BJ (cell line): ENCODE results near the gene ANKRD24. TPM values are rescaled to one million over a fixed set of nuclear protein-coding genes. Genes with fewer than 3 reads are reported as not detected.
"Not testable (repeated sequence)": the region's sequence is repeated elsewhere in the genome, so short reads cannot be mapped to it uniquely, and the experiment has no call there.

Experiments used
- CTCF ChIA-PET: fragments of 350-600 bp; formaldehyde crosslinking; extraction: SDS; loops from one replicate; lab custom pipeline; 2021; ENCODE audit warnings: antibody characterized with exemption, inconsistent platforms; lab: Yijun Ruan, JAX
- POLR2A ChIA-PET: fragments of 300-600 bp; sonication (Branson Sonifier 250); formaldehyde crosslinking; extraction: SDS; loops from one replicate; lab custom pipeline; 2021; ENCODE audit warnings: antibody characterized with exemption; lab: Charles Lee
- DNase-seq: peaks from one replicate; pipeline ENCODE4 v3.0.0-alpha.2; 2011; ENCODE audit warnings: low read depth
- H3K27me3 ChIP-seq: 2 replicates; pipeline ENCODE4 v1.6.0; 2011; ENCODE audit warnings: low read length; ENCODE audit not compliant: control insufficient read depth, insufficient read depth
- H3K36me3 ChIP-seq: 2 replicates; pipeline ENCODE4 v1.5.1; 2011; ENCODE audit warnings: low read length; ENCODE audit not compliant: control insufficient read depth, insufficient read depth
- H3K4me3 ChIP-seq: 2 replicates; pipeline ENCODE4 v1.5.1; 2011; ENCODE audit warnings: low read depth, mild to moderate bottlenecking, control low read depth, low read length
- polyA plus RNA-seq: library from polyadenylated mRNA; depleted of rRNA; stranded (reverse); fragments of >200 nt; gene quantifications from 2 replicates; pipeline ENCODE4 v1.2.3, GENCODE V29; 2011
- TF ChIP-seq, protein P1 (sequence below): IDR thresholded peaks from 2 replicates; pipeline ENCODE4 v1.5.1; 2011; ENCODE audit warnings: low read depth, mild to moderate bottlenecking, control low read depth, inconsistent platforms, low read length, moderate library complexity; ENCODE audit not compliant: insufficient read depth

The ANKRD24 gene
- polyA plus RNA-seq, 1 experiment, result 0.22 TPM

DNA sequence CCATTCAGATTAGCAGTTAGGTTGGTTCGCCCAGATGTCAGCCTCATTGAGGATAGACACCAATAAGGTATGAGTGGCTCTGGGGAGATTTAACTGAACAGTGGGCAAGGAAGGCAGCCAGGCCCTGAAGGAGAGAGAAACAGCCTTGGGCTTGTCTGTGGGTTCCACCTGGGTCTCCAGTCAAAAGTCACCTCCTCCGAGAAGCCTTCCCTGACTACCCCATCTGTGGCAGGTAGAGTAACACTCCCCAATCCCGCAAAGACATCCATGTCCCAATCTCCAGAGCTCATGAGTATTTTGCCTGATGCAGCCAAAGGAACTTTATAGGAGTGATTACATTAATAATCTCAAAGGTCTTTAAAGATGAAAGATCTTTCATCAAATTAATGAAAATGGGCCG lies 56.3 kb downstream of the ANKRD24 start:
- TF ChIP-seq, protein P1, sequence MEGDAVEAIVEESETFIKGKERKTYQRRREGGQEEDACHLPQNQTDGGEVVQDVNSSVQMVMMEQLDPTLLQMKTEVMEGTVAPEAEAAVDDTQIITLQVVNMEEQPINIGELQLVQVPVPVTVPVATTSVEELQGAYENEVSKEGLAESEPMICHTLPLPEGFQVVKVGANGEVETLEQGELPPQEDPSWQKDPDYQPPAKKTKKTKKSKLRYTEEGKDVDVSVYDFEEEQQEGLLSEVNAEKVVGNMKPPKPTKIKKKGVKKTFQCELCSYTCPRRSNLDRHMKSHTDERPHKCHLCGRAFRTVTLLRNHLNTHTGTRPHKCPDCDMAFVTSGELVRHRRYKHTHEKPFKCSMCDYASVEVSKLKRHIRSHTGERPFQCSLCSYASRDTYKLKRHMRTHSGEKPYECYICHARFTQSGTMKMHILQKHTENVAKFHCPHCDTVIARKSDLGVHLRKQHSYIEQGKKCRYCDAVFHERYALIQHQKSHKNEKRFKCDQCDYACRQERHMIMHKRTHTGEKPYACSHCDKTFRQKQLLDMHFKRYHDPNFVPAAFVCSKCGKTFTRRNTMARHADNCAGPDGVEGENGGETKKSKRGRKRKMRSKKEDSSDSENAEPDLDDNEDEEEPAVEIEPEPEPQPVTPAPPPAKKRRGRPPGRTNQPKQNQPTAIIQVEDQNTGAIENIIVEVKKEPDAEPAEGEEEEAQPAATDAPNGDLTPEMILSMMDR, result no peak
- Histone ChIP-seq H3K4me3 (no peak overlapping the region), H3K36me3 (no peaks in the 10 kb centered on the region), H3K27me3 (no peaks in the 10 kb centered on the region)
- ChIA-PET CTCF (interaction anchor here (0.6 kb wide), 1 partner anchor 1544 kb away, joined by 3 read pairs; no protein-coding TSS in a partner anchor), POLR2A (no interaction called here)
- DNase-seq, result no peak

DNA sequence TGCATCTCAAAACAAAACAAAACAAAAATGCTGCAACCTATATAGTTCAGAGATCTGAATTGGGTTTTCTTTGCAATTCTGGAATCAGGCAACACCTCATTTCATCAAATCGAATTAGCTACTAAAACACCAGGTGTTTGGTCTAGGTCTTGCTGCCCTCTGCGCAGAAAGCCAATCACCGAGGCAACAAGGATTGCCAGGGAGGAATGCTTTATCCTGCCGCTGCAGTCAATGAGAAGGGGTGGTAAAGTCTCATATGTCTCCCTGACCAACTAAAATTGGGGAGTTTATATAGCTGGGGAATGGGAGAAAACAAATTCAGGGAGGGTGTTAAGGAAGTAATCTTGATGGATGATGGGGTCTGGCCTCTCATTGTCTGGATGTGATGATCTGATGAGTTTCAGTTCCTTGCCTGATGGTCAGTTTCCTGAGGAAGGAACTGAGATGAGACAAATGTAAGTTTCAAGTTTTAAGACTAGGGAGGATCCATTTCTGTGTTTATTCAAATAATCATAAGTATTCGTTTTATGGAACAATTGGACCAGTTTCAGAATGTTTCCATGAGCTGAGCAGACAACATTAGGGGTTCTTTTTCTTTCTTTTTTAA lies 59.4 kb downstream of the ANKRD24 start:
- TF ChIP-seq, protein P1, result no peak
- Histone ChIP-seq H3K36me3 (no peaks in the 10 kb centered on the region), H3K27me3 (no peaks in the 10 kb centered on the region), H3K4me3 (no peak overlapping the region)
- POLR2A ChIA-PET, result no interaction called here
- no peak for DNase-seq
- CTCF ChIA-PET, result interaction anchor here (0.7 kb wide), 1 partner anchor 9 kb away, joined by 3 read pairs; no protein-coding TSS in a partner anchor

DNA sequence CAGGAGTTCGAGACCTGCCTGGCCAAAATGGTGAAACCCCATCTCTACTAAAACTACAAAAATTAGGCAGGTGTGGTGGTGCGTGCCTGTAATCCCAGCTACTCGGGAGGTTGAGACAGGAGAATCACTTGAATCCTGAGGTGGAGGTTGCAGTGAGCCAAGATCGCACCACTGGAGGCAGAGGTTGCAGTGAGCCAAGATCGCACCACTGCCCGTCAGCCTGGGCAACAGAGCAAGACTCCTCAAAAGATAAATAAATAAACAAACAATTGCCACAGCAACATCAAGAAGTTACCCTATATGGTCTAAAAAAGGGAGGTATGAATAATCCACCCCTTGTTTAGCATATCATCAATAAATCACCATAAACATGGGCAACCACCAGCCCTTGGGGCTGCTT lies 63.4 kb downstream of the ANKRD24 start:
- CTCF ChIA-PET, H3K4me3 ChIP-seq, DNase-seq, H3K27me3 ChIP-seq, POLR2A ChIA-PET, H3K36me3 ChIP-seq: not testable (repeated sequence)

DNA sequence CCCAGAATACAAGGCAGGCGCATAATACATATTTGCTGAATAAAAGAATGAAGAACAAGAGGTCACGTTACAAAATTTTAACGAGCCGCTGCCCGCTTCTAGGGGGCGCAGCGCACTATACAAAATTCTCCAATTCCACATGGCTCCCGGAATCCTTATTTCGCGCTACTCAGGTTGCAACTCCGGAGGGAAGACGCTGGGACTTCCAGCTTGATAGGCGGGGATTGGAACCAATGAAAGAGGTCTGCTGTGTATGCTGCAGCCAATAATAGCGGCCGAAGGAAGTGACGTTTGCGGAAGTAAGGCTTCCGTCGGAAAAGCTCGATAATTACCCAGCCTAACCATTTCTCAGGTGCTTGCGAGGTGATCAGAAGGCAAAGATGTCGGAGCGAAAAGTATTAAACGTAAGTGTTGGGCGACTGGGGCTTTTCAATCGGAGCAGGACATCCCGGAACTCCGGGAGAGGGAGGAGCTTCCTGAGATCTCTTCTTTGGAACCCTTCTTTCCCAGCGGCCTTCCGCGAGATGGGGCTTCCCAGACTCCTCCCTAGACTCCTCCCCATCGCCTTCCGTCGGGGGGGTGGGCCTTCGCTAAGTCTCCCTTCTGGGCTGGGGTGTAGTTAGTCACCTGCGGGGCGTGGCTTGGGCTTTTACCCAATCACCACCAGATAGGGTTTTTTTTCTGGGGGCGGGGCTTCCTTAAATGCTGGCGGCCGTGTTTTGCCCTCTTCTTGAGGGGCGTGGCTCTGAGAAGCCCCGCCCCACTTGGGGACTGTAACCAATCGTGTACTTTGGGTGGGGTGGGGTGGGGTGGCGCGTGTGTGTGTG lies 64.5 kb downstream of the ANKRD24 start, which contains the start of gene YJU2:
Gene YJU2 (plus strand): TSS at position 314 of the 827 bp plus-strand sequence. CDS start 67 bp downstream, at position 381.
- ChIA-PET POLR2A (interaction anchor here (0.6 kb wide), 1 partner anchor 28 kb away, joined by 16 read pairs; no protein-coding TSS in a partner anchor), CTCF (interaction anchor here (0.6 to 1.1 kb wide), 8 partner anchors 13 to 278 kb away, joined by 3 to 5 read pairs (median 4); no protein-coding TSS in a partner anchor)
- TF ChIP-seq, protein P1, result peak; percentile 61
- H3K36me3 ChIP-seq, result peaks cover 9% of the 10 kb centered on the region; the same call in 1 of the 2 replicates
- peak within 1 kb of the TSS; percentile 86 for H3K4me3 ChIP-seq
- no peaks in the 10 kb centered on the region for H3K27me3 ChIP-seq
- peak; percentile 94 for DNase-seq

DNA sequence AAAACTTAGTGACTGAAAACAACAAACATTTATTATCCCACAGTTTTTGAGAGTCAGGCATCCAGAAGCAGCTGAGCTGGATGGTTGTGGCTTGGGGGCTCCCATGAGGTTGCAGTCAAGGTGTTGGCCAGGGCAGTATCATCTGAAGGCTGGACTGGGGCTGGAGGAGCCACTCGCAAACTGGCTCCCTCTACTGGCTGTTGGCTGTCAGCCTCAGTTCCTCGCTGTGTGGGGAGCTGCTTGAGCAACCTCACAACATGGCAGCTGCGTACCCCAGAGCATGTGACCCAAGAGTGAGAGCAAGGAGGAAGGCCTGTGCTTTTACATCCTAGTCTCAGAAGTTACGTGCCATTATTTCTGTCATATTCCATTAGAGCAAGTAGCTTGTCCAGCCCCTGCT lies 74.1 kb downstream of the ANKRD24 start:
- TF ChIP-seq, protein P1, result peak; percentile 17; the same call in 1 of the 2 replicates
- POLR2A ChIA-PET, result no interaction called here
- H3K27me3 ChIP-seq, result no peaks in the 10 kb centered on the region
- DNase-seq, result no peak
- H3K36me3 ChIP-seq, result peaks cover 23% of the 10 kb centered on the region
- H3K4me3 ChIP-seq, result no peak overlapping the region
- CTCF ChIA-PET, result interaction anchor here (0.6 kb wide), 1 partner anchor 322 kb away, joined by 3 read pairs; no protein-coding TSS in a partner anchor
